Measurements from ENCODE around the gene UBQLN4. TPM values are rescaled to one million over a fixed set of nuclear protein-coding genes. Genes with fewer than 3 reads are reported as not detected.

Gene UBQLN4
- total RNA-seq, 1 experiment from 2014 or later = 58.4 TPM

DNA sequence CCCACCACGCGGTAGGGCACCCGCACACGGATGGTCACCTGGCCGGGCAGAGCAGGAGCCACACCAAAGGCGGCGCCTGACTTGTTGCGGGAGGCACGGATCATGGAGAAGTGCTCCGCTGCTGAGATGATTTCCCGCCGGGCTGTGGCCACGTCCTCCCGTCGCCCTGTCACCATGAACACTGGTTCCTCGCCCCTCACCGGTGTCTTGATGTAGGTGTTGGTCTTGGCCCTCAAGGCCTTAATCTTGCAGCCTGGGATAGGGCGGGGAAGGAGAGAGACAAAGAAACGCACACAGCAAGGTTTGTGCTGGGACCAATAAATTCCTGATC lies 23.8 kb upstream of the UBQLN4 start:
- Histone ChIP-seq H3K27ac (no peak overlapping the region), H4K20me1 (ENCODE audit: insufficient read depth) (no peaks in the 10 kb centered on the region), H3K9me2 (ENCODE audit: insufficient read depth) (no peaks in the 10 kb centered on the region), H3K79me2 (ENCODE audit: low read depth) (no peaks in the 10 kb centered on the region), H3K4me3 (no peak overlapping the region), H3K27me3 (ENCODE audit: insufficient read depth, low read depth) (no peaks in the 10 kb centered on the region), H3K36me3 (ENCODE audit: low read depth) (no peaks in the 10 kb centered on the region), H3K4me1 (replicated peaks; ENCODE audit: insufficient read depth) (no peaks in the 10 kb centered on the region; the same call in 1 of the 2 replicates), H3F3A (ENCODE audit: insufficient read depth, low read depth) (peaks cover 14% of the 10 kb centered on the region; the same call in 1 of the 2 replicates), H3K4me2 (no peak overlapping the region), H3K9me3 (ENCODE audit: insufficient read depth, low read depth) (no peaks in the 10 kb centered on the region), H2AFZ (no peak overlapping the region)
- CTCF ChIA-PET = no interaction called here
- TF ChIP-seq, protein P1, sequence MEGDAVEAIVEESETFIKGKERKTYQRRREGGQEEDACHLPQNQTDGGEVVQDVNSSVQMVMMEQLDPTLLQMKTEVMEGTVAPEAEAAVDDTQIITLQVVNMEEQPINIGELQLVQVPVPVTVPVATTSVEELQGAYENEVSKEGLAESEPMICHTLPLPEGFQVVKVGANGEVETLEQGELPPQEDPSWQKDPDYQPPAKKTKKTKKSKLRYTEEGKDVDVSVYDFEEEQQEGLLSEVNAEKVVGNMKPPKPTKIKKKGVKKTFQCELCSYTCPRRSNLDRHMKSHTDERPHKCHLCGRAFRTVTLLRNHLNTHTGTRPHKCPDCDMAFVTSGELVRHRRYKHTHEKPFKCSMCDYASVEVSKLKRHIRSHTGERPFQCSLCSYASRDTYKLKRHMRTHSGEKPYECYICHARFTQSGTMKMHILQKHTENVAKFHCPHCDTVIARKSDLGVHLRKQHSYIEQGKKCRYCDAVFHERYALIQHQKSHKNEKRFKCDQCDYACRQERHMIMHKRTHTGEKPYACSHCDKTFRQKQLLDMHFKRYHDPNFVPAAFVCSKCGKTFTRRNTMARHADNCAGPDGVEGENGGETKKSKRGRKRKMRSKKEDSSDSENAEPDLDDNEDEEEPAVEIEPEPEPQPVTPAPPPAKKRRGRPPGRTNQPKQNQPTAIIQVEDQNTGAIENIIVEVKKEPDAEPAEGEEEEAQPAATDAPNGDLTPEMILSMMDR (conservative IDR thresholded peaks at IDR 0.05) = no peak
- no peak for TF ChIP-seq EZH2 (IDR thresholded peaks at IDR 0.05; ENCODE audit: low read depth)
- BruUV-seq (replicated peaks) = no TSS peak
- intact Hi-C loops (cut with micrococcal nuclease; ENCODE audit: unreplicated experiment) = no loop called here
- DNase-seq = no peak
- POLR2A ChIA-PET (ENCODE audit: unreplicated experiment) = no interaction called here

DNA sequence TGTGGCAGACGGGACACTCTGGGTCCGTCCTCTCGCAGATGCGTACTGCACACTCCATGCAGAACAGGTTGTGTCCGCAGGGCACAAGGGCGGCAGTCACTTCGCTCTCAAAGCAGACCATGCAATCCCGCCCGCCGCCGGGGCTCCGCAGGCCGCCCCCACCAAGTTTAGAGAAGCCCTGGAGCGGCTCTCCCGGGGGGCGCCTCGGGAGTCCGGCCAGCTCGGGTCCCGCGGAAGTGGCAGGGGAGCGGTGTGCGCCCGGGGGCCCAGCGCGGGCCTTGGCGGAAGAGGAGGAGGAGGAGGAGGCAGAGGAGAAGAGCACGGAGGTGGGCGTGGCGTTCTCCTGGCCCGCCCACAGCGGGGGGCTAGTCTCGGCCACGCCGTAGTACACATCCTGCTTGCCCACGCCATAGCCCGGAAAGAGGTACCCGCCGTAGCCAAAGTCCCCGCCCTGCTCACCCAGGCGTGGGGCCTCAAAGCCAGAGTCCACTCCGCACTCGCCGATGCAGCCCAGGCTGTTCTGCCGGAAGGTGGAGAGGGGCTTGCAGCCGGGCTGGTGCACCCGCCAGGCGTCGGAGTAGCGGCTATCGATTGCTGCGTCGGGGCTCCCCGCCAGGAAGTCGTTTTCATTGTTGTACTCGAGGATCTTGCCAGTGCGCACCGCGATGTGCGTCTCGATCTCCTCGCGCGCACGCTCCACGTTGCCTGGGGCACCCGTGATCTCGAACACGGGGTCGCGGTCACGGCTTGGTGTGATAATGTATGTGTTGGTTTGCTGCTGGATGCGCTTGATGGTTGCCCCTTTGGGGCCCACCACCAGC lies 23.2 kb upstream of the UBQLN4 start:
- ChIA-PET POLR2A (ENCODE audit: unreplicated experiment) (no interaction called here), CTCF (interaction anchor here (0.5 kb wide), 1 partner anchor 148 kb away, joined by 4 read pairs; no protein-coding TSS in a partner anchor)
- Histone ChIP-seq H3K27me3 (ENCODE audit: insufficient read depth, low read depth) (no peaks in the 10 kb centered on the region), H3K36me3 (ENCODE audit: low read depth) (no peaks in the 10 kb centered on the region), H3K4me3 (no peak overlapping the region), H3K4me2 (no peak overlapping the region), H4K20me1 (ENCODE audit: insufficient read depth) (no peaks in the 10 kb centered on the region), H3K9me3 (ENCODE audit: insufficient read depth, low read depth) (no peaks in the 10 kb centered on the region), H2AFZ (no peak overlapping the region), H3F3A (ENCODE audit: insufficient read depth, low read depth) (peaks cover 14% of the 10 kb centered on the region; the same call in 1 of the 2 replicates), H3K27ac (no peak overlapping the region), H3K9me2 (ENCODE audit: insufficient read depth) (no peaks in the 10 kb centered on the region), H3K79me2 (ENCODE audit: low read depth) (no peaks in the 10 kb centered on the region), H3K4me1 (replicated peaks; ENCODE audit: insufficient read depth) (no peaks in the 10 kb centered on the region; the same call in 1 of the 2 replicates)
- intact Hi-C loops (cut with micrococcal nuclease; ENCODE audit: unreplicated experiment) = no loop called here
- DNase-seq = no peak
- TF ChIP-seq, protein P1 (conservative IDR thresholded peaks at IDR 0.05) = no peak
- no peak for TF ChIP-seq EZH2 (IDR thresholded peaks at IDR 0.05; ENCODE audit: low read depth)
- no TSS peak for BruUV-seq (replicated peaks)

DNA sequence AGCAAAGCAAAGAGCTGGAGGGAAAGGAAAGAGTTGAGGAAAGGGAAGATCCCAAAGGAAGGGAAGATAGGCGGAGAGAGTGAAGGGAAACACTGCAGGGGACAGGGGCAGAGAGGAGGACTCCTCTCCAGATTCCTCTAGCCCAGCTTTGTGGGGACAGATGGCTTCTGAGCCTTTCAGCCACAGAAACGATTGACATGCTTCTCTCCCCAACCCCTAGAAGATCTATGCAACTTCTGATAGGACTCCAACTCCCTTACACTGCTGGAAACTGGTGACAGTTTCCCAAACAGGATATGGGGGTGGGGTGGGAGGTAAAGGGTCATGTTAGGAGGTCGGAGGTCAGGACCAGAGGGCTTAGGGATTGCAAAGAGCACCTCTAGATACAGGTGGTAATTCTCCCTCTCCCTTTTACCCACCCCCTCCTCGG lies 22.2 kb upstream of the UBQLN4 start:
- H3K9me3 ChIP-seq (ENCODE audit: insufficient read depth, low read depth) = no peaks in the 10 kb centered on the region
- ChIA-PET POLR2A (ENCODE audit: unreplicated experiment) (no interaction called here), CTCF (no interaction called here)
- H3K4me1 ChIP-seq (replicated peaks; ENCODE audit: insufficient read depth) = no peaks in the 10 kb centered on the region
- H3K79me2 ChIP-seq (ENCODE audit: low read depth) = no peaks in the 10 kb centered on the region
- H3K36me3 ChIP-seq (ENCODE audit: low read depth) = no peaks in the 10 kb centered on the region
- H4K20me1 ChIP-seq (ENCODE audit: insufficient read depth) = no peaks in the 10 kb centered on the region
- no peak overlapping the region for H2AFZ ChIP-seq
- no peak for DNase-seq
- H3K9me2 ChIP-seq (ENCODE audit: insufficient read depth) = no peaks in the 10 kb centered on the region
- BruUV-seq (replicated peaks) = no TSS peak
- intact Hi-C loops (cut with micrococcal nuclease; ENCODE audit: unreplicated experiment) = no loop called here
- no peaks in the 10 kb centered on the region for H3K27me3 ChIP-seq (ENCODE audit: insufficient read depth, low read depth)
- no peak overlapping the region for H3K4me2 ChIP-seq
- H3K4me3 ChIP-seq = no peak overlapping the region
- TF ChIP-seq, protein P1 (conservative IDR thresholded peaks at IDR 0.05) = no peak
- TF ChIP-seq EZH2 (IDR thresholded peaks at IDR 0.05; ENCODE audit: low read depth) = no peak
- no peak overlapping the region for H3K27ac ChIP-seq
- peaks cover 23% of the 10 kb centered on the region; the same call in 1 of the 2 replicates for H3F3A ChIP-seq (ENCODE audit: insufficient read depth, low read depth)
